Endothelial cell (in vitro differentiated cells): ENCODE measurements around the gene PRKCZ. TPM values are rescaled to one million over a fixed set of nuclear protein-coding genes. Genes with fewer than 3 reads are reported as not detected.
A peak's percentile ranks its signal among the peaks of the same experiment; 100 is the strongest.

Source experiments
- DNase-seq: peaks from one replicate; pipeline ENCODE4 v3.0.0; 2021; ENCODE audit warnings: low spot score
- H3K27ac Mint-ChIP-seq: one replicate; pipeline ENCODE4 v1.8.0; 2021; ENCODE audit warnings: mixed read lengths, inconsistent platforms; ENCODE audit not compliant: unreplicated experiment
- H3K27me3 Mint-ChIP-seq: one replicate; pipeline ENCODE4 v1.8.0; 2021; ENCODE audit warnings: mild to moderate bottlenecking, moderate library complexity, mixed read lengths, inconsistent platforms; ENCODE audit not compliant: unreplicated experiment
- H3K36me3 Mint-ChIP-seq: one replicate; pipeline ENCODE4 v1.8.0; 2021; ENCODE audit warnings: mild to moderate bottlenecking, low read depth, mixed read lengths, inconsistent platforms; ENCODE audit not compliant: unreplicated experiment
- H3K4me1 Mint-ChIP-seq: one replicate; pipeline ENCODE4 v1.8.0; 2021; ENCODE audit warnings: mild to moderate bottlenecking, mixed read lengths, inconsistent platforms; ENCODE audit not compliant: unreplicated experiment
- H3K4me3 Mint-ChIP-seq: one replicate; pipeline ENCODE4 v1.8.0; 2021; ENCODE audit warnings: mild to moderate bottlenecking, mixed read lengths, inconsistent platforms; ENCODE audit not compliant: unreplicated experiment
- H3K9me3 Mint-ChIP-seq: one replicate; pipeline ENCODE4 v1.8.0; 2021; ENCODE audit warnings: mixed read lengths, inconsistent platforms; ENCODE audit not compliant: unreplicated experiment
- CTCF ChIP-seq: fragments of 200-600 bp; sonication (generic); IDR thresholded peaks from one replicate; pipeline ENCODE4 v1.5.0; 2021; ENCODE audit warnings: antibody characterized with exemption; ENCODE audit not compliant: unreplicated experiment
- total RNA-seq: library from RNA; stranded (reverse); fragmentation: NEBNext Ultra II Directional; extraction: Animal tissue kit (Norgen Biotek cat#: 25700); gene quantifications from one replicate; pipeline ENCODE4 v1.2.1, GENCODE V29; 2021; ENCODE audit not compliant: unreplicated experiment

Gene PRKCZ
- total RNA-seq, 1 donor from 2014 or later: 23.1 TPM

- Mint-ChIP-seq H3K4me3 (peak overlapping the region; percentile 37), H3K4me1 (peaks cover 3% of the 10 kb centered on the region), H3K9me3 (no peaks in the 10 kb centered on the region), H3K27me3 (peaks cover 15% of the 10 kb centered on the region), H3K36me3 (peaks cover 12% of the 10 kb centered on the region), H3K27ac (peak overlapping the region; percentile 37)
- TF ChIP-seq CTCF: no peak
- DNase-seq: no peak
Measured at GRCh38 chr1:2175055-2175414, 124.8 kb downstream of the PRKCZ start.

- H3K4me1 Mint-ChIP-seq: peaks cover 3% of the 10 kb centered on the region
- H3K4me3 Mint-ChIP-seq: peak overlapping the region; percentile 59
- H3K9me3 Mint-ChIP-seq: no peaks in the 10 kb centered on the region
- H3K27ac Mint-ChIP-seq: peak overlapping the region; percentile 41
- no peak for TF ChIP-seq CTCF
- no peak for DNase-seq
- H3K36me3 Mint-ChIP-seq: peaks cover 12% of the 10 kb centered on the region
- peaks cover 18% of the 10 kb centered on the region for H3K27me3 Mint-ChIP-seq
Measured at GRCh38 chr1:2175681-2176454, 125.7 kb downstream of the PRKCZ start.

GRCh38 chr1:2176615-2177014, 126.4 kb downstream of the PRKCZ start:
- Mint-ChIP-seq H3K4me1 (peaks cover 3% of the 10 kb centered on the region), H3K4me3 (no peak overlapping the region), H3K36me3 (peaks cover 12% of the 10 kb centered on the region), H3K27ac (no peak overlapping the region), H3K9me3 (no peaks in the 10 kb centered on the region), H3K27me3 (peaks cover 16% of the 10 kb centered on the region)
- no peak for TF ChIP-seq CTCF
- DNase-seq: no peak

- peaks cover 3% of the 10 kb centered on the region for H3K4me1 Mint-ChIP-seq
- H3K36me3 Mint-ChIP-seq: peaks cover 12% of the 10 kb centered on the region
- no peak overlapping the region for H3K27ac Mint-ChIP-seq
Measured at GRCh38 chr1:2177541-2177940, 127.3 kb downstream of the PRKCZ start.

More at GRCh38 chr1:2177541-2177940, 127.3 kb downstream of the PRKCZ start:
- Mint-ChIP-seq H3K27me3 (peaks cover 16% of the 10 kb centered on the region), H3K4me3 (no peak overlapping the region), H3K9me3 (no peaks in the 10 kb centered on the region)
- TF ChIP-seq CTCF: no peak
- no peak for DNase-seq
